NB4 (cell line): Measurements from ENCODE around the gene TMEM178B.

Experiments used
- DNase-seq: peaks from one replicate; pipeline ENCODE4 v3.0.0; 2010; ENCODE audit warnings: low read depth
- H3K4me3 ChIP-seq: one replicate; pipeline ENCODE4 v1.5.1; 2011; ENCODE audit warnings: mild to moderate bottlenecking, low read depth, low read length, moderate library complexity
- MYC ChIP-seq: IDR thresholded peaks from 2 replicates; pipeline ENCODE4 v1.6.1; 2011; ENCODE audit warnings: low read depth, low read length
- POLR2A ChIP-seq: IDR thresholded peaks from 2 replicates; pipeline ENCODE4 v1.6.1; 2011; ENCODE audit warnings: mild to moderate bottlenecking; ENCODE audit not compliant: insufficient read length; ENCODE audit errors: extremely low read depth
- TF ChIP-seq, protein P1 (sequence below): IDR thresholded peaks from one replicate; pipeline ENCODE4 v1.5.1; 2012; ENCODE audit warnings: low read depth, low read length
- TF ChIP-seq, protein P2 (sequence below): IDR thresholded peaks from 2 replicates; pipeline ENCODE4 v1.6.1; 2011; ENCODE audit warnings: low read depth, low read length

The TMEM178B gene

DNA sequence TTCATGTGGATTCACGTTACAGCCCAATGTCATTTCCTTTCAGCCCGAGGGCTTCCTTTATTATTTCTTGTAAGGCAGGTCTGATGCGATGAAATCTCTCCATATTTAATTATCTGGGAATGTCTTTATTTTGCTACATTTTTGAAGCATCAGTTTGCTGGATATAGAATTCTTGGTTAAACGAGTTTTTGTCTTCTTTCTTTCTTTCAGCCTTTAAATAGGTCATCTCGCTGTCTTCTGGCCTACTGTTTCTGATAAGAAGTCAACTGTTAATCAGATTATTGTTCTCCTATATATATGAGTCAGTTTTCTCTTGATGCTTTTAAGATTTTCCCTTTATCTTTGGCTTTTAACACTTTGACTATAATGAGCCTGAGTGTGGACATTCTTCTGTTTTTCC is 184.7 kb downstream of the TMEM178B start:
- no peak overlapping the region for H3K4me3 ChIP-seq
- TF ChIP-seq MYC (no peak), POLR2A (no peak)
- TF ChIP-seq, protein P1, sequence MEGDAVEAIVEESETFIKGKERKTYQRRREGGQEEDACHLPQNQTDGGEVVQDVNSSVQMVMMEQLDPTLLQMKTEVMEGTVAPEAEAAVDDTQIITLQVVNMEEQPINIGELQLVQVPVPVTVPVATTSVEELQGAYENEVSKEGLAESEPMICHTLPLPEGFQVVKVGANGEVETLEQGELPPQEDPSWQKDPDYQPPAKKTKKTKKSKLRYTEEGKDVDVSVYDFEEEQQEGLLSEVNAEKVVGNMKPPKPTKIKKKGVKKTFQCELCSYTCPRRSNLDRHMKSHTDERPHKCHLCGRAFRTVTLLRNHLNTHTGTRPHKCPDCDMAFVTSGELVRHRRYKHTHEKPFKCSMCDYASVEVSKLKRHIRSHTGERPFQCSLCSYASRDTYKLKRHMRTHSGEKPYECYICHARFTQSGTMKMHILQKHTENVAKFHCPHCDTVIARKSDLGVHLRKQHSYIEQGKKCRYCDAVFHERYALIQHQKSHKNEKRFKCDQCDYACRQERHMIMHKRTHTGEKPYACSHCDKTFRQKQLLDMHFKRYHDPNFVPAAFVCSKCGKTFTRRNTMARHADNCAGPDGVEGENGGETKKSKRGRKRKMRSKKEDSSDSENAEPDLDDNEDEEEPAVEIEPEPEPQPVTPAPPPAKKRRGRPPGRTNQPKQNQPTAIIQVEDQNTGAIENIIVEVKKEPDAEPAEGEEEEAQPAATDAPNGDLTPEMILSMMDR = no peak
- TF ChIP-seq, protein P2, sequence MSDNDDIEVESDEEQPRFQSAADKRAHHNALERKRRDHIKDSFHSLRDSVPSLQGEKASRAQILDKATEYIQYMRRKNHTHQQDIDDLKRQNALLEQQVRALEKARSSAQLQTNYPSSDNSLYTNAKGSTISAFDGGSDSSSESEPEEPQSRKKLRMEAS = no peak
- DNase-seq = no peak

DNA sequence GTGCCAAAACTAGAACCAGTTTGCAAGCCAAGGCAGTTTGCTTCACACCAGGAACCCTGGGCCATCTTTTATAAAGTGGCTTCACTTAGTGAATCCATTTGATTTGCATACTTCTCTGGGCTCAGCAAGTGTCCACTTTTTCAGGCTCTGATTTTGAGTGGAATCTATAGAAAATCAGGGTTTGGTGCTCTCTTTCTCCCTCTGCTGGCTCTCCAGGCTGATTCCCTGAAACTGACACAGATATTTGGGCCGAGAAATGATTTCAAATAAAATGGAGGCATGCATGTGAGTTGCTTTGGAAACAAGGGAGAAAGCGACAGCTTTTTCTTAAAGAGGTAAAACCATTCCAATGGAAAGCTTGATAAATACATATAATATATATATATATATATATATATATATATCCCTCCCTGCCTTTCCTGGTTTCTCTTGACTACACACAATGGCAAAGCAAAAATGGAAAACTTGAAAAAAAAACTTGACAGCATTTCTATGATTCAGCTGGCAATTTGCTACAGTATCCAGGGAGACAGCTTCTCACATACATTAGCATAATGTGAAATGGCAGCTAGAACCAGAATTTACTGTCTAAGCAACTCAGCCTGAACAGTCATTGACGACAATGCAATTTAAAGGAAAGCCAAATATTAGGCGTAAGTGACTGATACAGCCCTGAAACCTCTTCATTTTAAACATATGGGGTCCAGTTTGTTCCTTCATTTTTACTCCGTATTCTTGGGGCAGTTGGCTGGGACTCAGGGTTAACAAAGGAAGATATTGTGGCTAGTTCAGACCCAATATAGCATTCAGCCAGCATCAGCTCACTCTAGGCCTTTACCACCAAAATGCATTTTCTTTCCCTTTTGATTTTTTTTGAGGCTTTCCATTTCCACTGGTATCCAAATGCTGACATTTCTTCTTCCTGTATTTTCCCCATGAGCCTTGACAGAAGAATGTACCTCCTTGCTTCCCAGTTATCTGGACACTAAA is 188.5 kb downstream of the TMEM178B start:
- TF ChIP-seq, protein P1 = peak; percentile 40
- no peak for TF ChIP-seq MYC

DNA sequence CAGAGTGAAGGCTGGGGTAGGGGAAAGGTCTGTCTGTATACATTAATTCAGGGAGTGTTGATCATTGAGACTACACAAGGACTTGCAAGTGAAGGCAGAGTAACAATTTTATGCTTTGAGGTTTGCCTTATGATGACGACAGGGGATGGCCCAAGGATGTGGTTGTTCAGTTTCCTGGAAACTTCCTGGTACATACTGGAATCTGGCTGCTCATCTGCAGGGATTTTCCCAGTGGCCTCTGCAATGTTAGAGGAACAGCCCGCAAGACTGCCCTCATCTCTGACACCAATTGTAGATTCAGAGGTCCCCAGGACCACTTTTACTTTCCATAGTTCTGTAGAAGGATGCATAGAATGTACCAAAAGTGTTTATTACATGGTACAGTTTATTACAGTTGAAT is 189.6 kb downstream of the TMEM178B start:
- TF ChIP-seq MYC (no peak), POLR2A (no peak)
- TF ChIP-seq, protein P2 = no peak
- TF ChIP-seq, protein P1 = no peak
- DNase-seq = no peak
- no peak overlapping the region for H3K4me3 ChIP-seq

More for the DNA sequence above, 188.5 kb downstream of the TMEM178B start:
- no peak overlapping the region for H3K4me3 ChIP-seq
- no peak for DNase-seq

DNA sequence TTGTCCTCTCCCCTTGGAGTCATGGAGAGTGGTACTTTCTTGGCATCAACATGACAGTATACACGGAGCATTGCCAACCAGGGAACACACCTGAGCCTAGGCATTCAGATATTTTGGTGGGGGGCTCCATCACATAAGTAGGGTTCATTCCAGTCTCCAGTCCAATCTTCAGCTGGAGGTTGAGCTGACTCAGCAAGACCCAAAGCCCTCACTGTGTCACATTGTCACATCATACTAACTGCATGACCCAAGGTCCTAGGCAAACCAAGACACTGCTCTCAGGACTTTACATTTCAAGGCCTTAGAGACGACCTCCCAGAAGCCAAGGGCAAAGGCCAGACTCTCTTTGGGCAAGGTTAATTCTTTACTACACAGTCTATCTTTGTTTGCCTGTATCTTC is 190.1 kb downstream of the TMEM178B start:
- TF ChIP-seq MYC (no peak), POLR2A (no peak)
- TF ChIP-seq, protein P1 = no peak
- TF ChIP-seq, protein P2 = no peak
- H3K4me3 ChIP-seq = no peak overlapping the region
- DNase-seq = no peak

DNA sequence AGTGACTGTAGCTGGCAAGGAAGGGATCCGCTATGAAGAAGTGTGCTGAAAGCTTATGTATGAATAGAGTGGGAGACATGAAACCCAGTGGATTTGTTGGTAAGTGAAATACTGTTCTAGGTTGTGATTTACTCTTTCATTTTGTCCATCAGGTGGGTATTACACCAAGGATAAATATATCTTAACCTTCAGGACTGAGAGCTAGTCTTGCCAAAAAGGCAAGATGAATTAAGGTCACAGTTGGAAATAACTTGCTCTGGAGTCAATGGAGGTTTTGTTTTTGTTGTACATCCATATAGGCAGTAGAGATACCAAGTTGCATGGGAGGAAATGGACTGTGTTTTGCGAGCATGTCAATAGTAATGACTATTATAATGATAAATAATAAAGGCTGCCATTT is 190.6 kb downstream of the TMEM178B start:
- no peak for TF ChIP-seq MYC
- no peak for TF ChIP-seq POLR2A
- TF ChIP-seq, protein P1 = no peak
- TF ChIP-seq, protein P2 = no peak
- DNase-seq = no peak
- H3K4me3 ChIP-seq = no peak overlapping the region
